MM.1S (cell line): ENCODE results near the gene SFN.

ENCODE experiments used
- DNase-seq: peaks from one replicate; pipeline ENCODE4 v3.0.0-alpha.2; 2015
- H2AFZ ChIP-seq: fragments of 300-600 bp; sonication (generic); 2 replicates; pipeline ENCODE4 v1.6.0; 2016; ENCODE audit warnings: antibody characterized with exemption, low read length
- H3F3A ChIP-seq: fragments of 300-600 bp; sonication (generic); 2 replicates; pipeline ENCODE4 v1.6.1; 2016; ENCODE audit warnings: mild to moderate bottlenecking, antibody characterized with exemption, low read length, moderate library complexity, mixed read lengths; ENCODE audit not compliant: insufficient read depth
- H3K27ac ChIP-seq: fragments of 300-600 bp; sonication (generic); 2 replicates; pipeline ENCODE4 v1.5.1; 2016; ENCODE audit warnings: mild to moderate bottlenecking, low read length
- H3K27me3 ChIP-seq: fragments of 300-600 bp; sonication (generic); replicated peaks from 2 replicates; pipeline ENCODE4 v1.6.0; 2016; ENCODE audit warnings: low read length; ENCODE audit not compliant: insufficient read depth
- H3K36me3 ChIP-seq: fragments of 300-600 bp; sonication (generic); replicated peaks from 2 replicates; pipeline ENCODE4 v1.6.1; 2016; ENCODE audit warnings: mild to moderate bottlenecking, low read length, mixed read lengths; ENCODE audit not compliant: insufficient read depth
- H3K4me1 ChIP-seq: fragments of 300-600 bp; sonication (generic); 2 replicates; pipeline ENCODE4 v1.6.1; 2016; ENCODE audit warnings: low read length, mixed read lengths
- H3K4me2 ChIP-seq: fragments of 300-600 bp; sonication (generic); 2 replicates; pipeline ENCODE4 v1.6.0; 2016; ENCODE audit warnings: low read depth, low read length
- H3K4me3 ChIP-seq: fragments of 300-600 bp; sonication (generic); 2 replicates; pipeline ENCODE4 v1.5.1; 2016; ENCODE audit warnings: low read length, mixed read lengths
- H3K79me2 ChIP-seq: fragments of 300-600 bp; sonication (generic); 2 replicates; pipeline ENCODE4 v1.6.1; 2016; ENCODE audit warnings: mixed run types, low read length, mixed read lengths
- H3K9ac ChIP-seq: fragments of 300-600 bp; sonication (generic); 2 replicates; pipeline ENCODE4 v1.6.1; 2016; ENCODE audit warnings: low read length, mixed read lengths
- H3K9me2 ChIP-seq: fragments of 300-600 bp; sonication (generic); replicated peaks from 2 replicates; pipeline ENCODE4 v1.6.1; 2016; ENCODE audit warnings: mild to moderate bottlenecking, low read length, mixed read lengths; ENCODE audit not compliant: insufficient read depth
- H3K9me3 ChIP-seq: fragments of 300-600 bp; sonication (generic); replicated peaks from 2 replicates; pipeline ENCODE4 v1.6.1; 2016; ENCODE audit warnings: mild to moderate bottlenecking, low read length, mixed read lengths; ENCODE audit not compliant: insufficient read depth
- H4K20me1 ChIP-seq: fragments of 300-600 bp; sonication (generic); 2 replicates; pipeline ENCODE4 v1.6.1; 2016; ENCODE audit warnings: mild to moderate bottlenecking, low read length, moderate library complexity, mixed read lengths; ENCODE audit not compliant: insufficient read depth
- EZH2 ChIP-seq: fragments of 300-600 bp; sonication (generic); optimal IDR thresholded peaks from 2 replicates; pipeline ENCODE3; 2017; ENCODE audit warnings: low read depth, mild to moderate bottlenecking, antibody characterized with exemption, low read length, mixed read lengths
- EZH2phosphoT487 ChIP-seq: fragments of 300-600 bp; sonication (generic); IDR thresholded peaks from 2 replicates; pipeline ENCODE4 v1.6.1; 2018; ENCODE audit warnings: antibody characterized with exemption, low read length
- TF ChIP-seq, protein P1 (sequence below): fragments of 300-600 bp; sonication (generic); IDR thresholded peaks from 2 replicates; pipeline ENCODE4 v1.5.1; 2016; ENCODE audit warnings: antibody characterized with exemption, low read length, mixed read lengths

SFN gene

GRCh38 chr1:26828411-26828991 lies 34.4 kb upstream of the SFN start:
- Histone ChIP-seq H3K27me3 (no peaks in the 10 kb centered on the region), H3K9me3 (no peaks in the 10 kb centered on the region), H3K36me3 (no peaks in the 10 kb centered on the region), H4K20me1 (no peaks in the 10 kb centered on the region), H3K4me1 (peaks cover 44% of the 10 kb centered on the region), H2AFZ (no peak overlapping the region), H3K79me2 (peaks cover 65% of the 10 kb centered on the region), H3K4me2 (peak overlapping the region; percentile 56), H3K4me3 (peak overlapping the region; percentile 43; the same call in 1 of the 2 replicates), H3K27ac (peak overlapping the region; percentile 33; the same call in 1 of the 2 replicates), H3F3A (peaks cover 23% of the 10 kb centered on the region), H3K9me2 (no peaks in the 10 kb centered on the region), H3K9ac (no peak overlapping the region; the same call in 1 of the 2 replicates)
- no peak for DNase-seq
- TF ChIP-seq EZH2phosphoT487 (no peak), EZH2 (no peak)
- TF ChIP-seq, protein P1, sequence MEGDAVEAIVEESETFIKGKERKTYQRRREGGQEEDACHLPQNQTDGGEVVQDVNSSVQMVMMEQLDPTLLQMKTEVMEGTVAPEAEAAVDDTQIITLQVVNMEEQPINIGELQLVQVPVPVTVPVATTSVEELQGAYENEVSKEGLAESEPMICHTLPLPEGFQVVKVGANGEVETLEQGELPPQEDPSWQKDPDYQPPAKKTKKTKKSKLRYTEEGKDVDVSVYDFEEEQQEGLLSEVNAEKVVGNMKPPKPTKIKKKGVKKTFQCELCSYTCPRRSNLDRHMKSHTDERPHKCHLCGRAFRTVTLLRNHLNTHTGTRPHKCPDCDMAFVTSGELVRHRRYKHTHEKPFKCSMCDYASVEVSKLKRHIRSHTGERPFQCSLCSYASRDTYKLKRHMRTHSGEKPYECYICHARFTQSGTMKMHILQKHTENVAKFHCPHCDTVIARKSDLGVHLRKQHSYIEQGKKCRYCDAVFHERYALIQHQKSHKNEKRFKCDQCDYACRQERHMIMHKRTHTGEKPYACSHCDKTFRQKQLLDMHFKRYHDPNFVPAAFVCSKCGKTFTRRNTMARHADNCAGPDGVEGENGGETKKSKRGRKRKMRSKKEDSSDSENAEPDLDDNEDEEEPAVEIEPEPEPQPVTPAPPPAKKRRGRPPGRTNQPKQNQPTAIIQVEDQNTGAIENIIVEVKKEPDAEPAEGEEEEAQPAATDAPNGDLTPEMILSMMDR = no peak

- no peaks in the 10 kb centered on the region for H3K36me3 ChIP-seq
- TF ChIP-seq EZH2 = no peak
- H3K27ac ChIP-seq = peak overlapping the region; percentile 33; the same call in 1 of the 2 replicates
- peaks cover 50% of the 10 kb centered on the region for H3K4me1 ChIP-seq
- no peak overlapping the region for H2AFZ ChIP-seq
- H3K9me3 ChIP-seq = no peaks in the 10 kb centered on the region
- H3K9ac ChIP-seq = no peak overlapping the region; the same call in 1 of the 2 replicates
- H3F3A ChIP-seq = peaks cover 29% of the 10 kb centered on the region
- no peaks in the 10 kb centered on the region for H3K27me3 ChIP-seq
- H4K20me1 ChIP-seq = no peaks in the 10 kb centered on the region
- no peak for DNase-seq
- no peaks in the 10 kb centered on the region for H3K9me2 ChIP-seq
- H3K4me3 ChIP-seq = no peak overlapping the region
- H3K4me2 ChIP-seq = peak overlapping the region; percentile 56
- H3K79me2 ChIP-seq = peaks cover 69% of the 10 kb centered on the region
Observed at GRCh38 chr1:26829184-26829911, 33.6 kb upstream of the SFN start.

DNA sequence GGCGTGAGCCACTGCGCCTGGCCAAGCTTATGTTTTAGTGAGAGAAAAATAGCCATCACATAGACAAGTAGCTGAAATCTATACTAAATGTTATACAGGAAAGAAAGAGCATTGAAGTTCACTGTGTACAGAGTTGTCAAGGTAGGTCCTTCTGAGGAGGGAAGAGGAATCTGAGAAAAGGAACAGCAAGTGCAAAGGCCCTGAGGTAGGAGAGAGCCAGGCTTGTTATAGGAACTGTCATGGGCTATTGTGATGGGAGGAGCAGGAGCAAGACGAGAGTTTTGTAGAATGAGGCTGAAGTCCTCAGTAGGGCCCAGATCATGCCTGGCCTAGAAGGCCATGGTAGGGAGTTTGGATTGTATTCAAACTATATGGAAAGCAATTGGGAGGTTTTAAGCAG lies 31.9 kb upstream of the SFN start:
- Histone ChIP-seq H3K27ac (no peak overlapping the region), H3K27me3 (no peaks in the 10 kb centered on the region), H3K36me3 (no peaks in the 10 kb centered on the region), H3K9me3 (no peaks in the 10 kb centered on the region), H3K79me2 (peaks cover 83% of the 10 kb centered on the region), H4K20me1 (no peaks in the 10 kb centered on the region), H3K9ac (no peak overlapping the region), H3F3A (peaks cover 31% of the 10 kb centered on the region), H2AFZ (no peak overlapping the region), H3K4me3 (no peak overlapping the region), H3K4me2 (no peak overlapping the region), H3K9me2 (no peaks in the 10 kb centered on the region), H3K4me1 (peaks cover 50% of the 10 kb centered on the region)
- TF ChIP-seq, protein P1 = no peak
- TF ChIP-seq EZH2phosphoT487 (no peak), EZH2 (no peak)
- DNase-seq = no peak
